Putamen (tissue), 1 donor: Measurements from ENCODE around the gene CTR9.
"Not testable (repeated sequence)": the region's sequence is repeated elsewhere in the genome, so short reads cannot be mapped to it uniquely, and the experiment has no call there.

ENCODE experiments used
- DNase-seq: peaks from one replicate; pipeline ENCODE4 v3.0.0-alpha.2; 2016; ENCODE audit warnings: low spot score

CTR9 gene

GRCh38 chr11:10822491-10822890 lies 71.4 kb downstream of the CTR9 start:
- not testable (repeated sequence) for DNase-seq

GRCh38 chr11:10823152-10823579 lies 72.1 kb downstream of the CTR9 start:
- no peak for DNase-seq

- DNase-seq, result no peak
Observed at GRCh38 chr11:10824888-10825287, 73.8 kb downstream of the CTR9 start.

DNA sequence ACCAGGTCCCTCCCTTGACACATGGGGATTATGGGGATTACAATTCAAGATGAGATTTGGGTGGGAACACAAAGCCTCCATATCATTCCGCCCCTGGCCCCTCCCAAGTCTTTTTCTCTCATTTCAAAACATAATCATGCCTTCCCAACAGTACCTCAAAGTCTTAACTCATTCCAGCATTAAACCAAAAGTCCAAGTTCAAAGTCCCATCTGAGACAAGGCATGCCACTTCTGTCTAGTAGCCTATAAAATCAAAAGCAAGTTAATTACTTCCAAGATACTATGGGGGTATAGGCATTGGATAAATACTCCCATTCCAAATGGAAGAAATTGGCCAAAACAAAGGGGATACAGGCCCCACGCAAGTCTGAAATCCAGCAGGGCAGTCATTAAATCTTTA lies 77.4 kb downstream of the CTR9 start:
- DNase-seq, result no peak

DNA sequence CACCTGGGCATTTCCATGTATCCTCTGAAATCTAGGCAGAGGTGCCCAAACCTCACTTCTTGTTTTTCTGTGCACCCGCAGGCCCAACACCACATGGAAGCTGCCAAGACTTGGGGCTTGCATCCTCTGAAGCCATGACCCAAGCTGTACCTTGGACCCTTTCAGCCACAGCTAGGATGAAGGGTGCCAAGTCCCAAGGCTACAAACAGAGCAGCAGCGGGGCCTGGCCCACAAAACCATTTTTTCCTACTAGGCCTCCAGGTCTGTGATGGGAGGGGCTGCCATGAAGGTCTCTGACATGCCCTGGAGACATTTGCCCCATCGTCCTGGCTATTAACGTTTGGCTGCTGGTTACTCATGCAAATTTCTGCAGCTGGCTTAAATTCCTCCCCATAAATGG lies 78.1 kb downstream of the CTR9 start:
- no peak for DNase-seq
